H1 (cell line): Measurements from ENCODE around the gene CDKN2A. TPM values are rescaled to one million over a fixed set of nuclear protein-coding genes. Genes with fewer than 3 reads are reported as not detected.

Experiments used
- CTCF ChIA-PET: fragments of 300-600 bp; sonication (Branson Sonifier 250); formaldehyde crosslinking; loops from one replicate; lab custom pipeline; 2021; ENCODE audit not compliant: partially characterized antibody; lab: Charles Lee
- POLR2A ChIA-PET: fragments of 300-600 bp; sonication (Branson Sonifier 250); formaldehyde crosslinking; loops from one replicate; lab custom pipeline; 2021; ENCODE audit warnings: inconsistent platforms; ENCODE audit not compliant: partially characterized antibody; lab: Charles Lee
- DNase-seq, 2 experiments: peaks; one replicate each; pipeline versions ENCODE4 v3.0.0 to v3.0.0-alpha.2; 2010 to 2022; ENCODE audit warnings: low spot score in 2 of 2, low read depth in 1 of 2, mixed read lengths in 1 of 2
- FAIRE-seq: peaks from 2 replicates; lab custom pipeline; 2011; peaks lifted over from hg19 to GRCh38; lab: Jason Lieb, UNC
- H2AFZ ChIP-seq: 2 replicates; pipeline ENCODE4 v1.8.1; 2012; ENCODE audit warnings: low read length, inconsistent platforms
- H2AK5ac ChIP-seq: 2 replicates; pipeline ENCODE4 v1.6.1; 2013; ENCODE audit warnings: low read depth, low read length
- H2BK120ac ChIP-seq: replicated peaks from 2 replicates; pipeline ENCODE3; 2013; ENCODE audit warnings: low read depth, low read length, inconsistent platforms
- H2BK12ac ChIP-seq: 2 replicates; pipeline ENCODE4 v1.6.1; 2013; ENCODE audit warnings: low read depth, low read length
- H2BK15ac ChIP-seq: 2 replicates; pipeline ENCODE4 v1.6.1; 2013; ENCODE audit warnings: low read length
- H2BK20ac ChIP-seq: 2 replicates; pipeline ENCODE4 v1.6.1; 2013; ENCODE audit warnings: low read length
- H2BK5ac ChIP-seq: 2 replicates; pipeline ENCODE4 v1.6.1; 2013; ENCODE audit warnings: low read depth, low read length
- H3K14ac ChIP-seq: 2 replicates; pipeline ENCODE4 v1.6.1; 2013; ENCODE audit warnings: inconsistent platforms; ENCODE audit not compliant: insufficient read length
- H3K18ac ChIP-seq: 2 replicates; pipeline ENCODE4 v1.6.1; 2013; ENCODE audit warnings: low read length; ENCODE audit errors: extremely low read depth
- H3K23ac ChIP-seq: 2 replicates; pipeline ENCODE4 v1.6.1; 2013; ENCODE audit warnings: inconsistent platforms; ENCODE audit not compliant: insufficient read length
- H3K23me2 ChIP-seq: 2 replicates; pipeline ENCODE4 v1.6.1; 2013; ENCODE audit warnings: low read depth, low read length
- H3K27ac ChIP-seq: 2 replicates; pipeline ENCODE4 v1.6.1; 2011; ENCODE audit warnings: low read depth, low read length, inconsistent platforms
- H3K27me3 ChIP-seq, 4 experiments: replicated peaks in 1 of 4; 1 replicate in 1 of 4; 2 replicates in 3 of 4; pipeline versions ENCODE4 v1.6.1 to v1.8.1; 2011 to 2013; ENCODE audit warnings: low read length in 3 of 4, mild to moderate bottlenecking in 3 of 4, inconsistent platforms in 2 of 4, mixed read lengths in 2 of 4, moderate library complexity in 1 of 4; ENCODE audit not compliant: control insufficient read depth in 3 of 4, insufficient read depth in 3 of 4; ENCODE audit errors: extremely low read depth in 1 of 4
- H3K36me3 ChIP-seq, 4 experiments: 2 replicates each; pipeline versions ENCODE4 v1.6.1 to v1.8.1; 2011 to 2013; ENCODE audit warnings: mild to moderate bottlenecking in 4 of 4, low read length in 3 of 4, moderate library complexity in 2 of 4, control low read depth in 1 of 4, inconsistent platforms in 1 of 4; ENCODE audit not compliant: insufficient read depth in 4 of 4, control insufficient read depth in 2 of 4
- H3K4ac ChIP-seq: replicated peaks from 2 replicates; pipeline ENCODE3; 2013; ENCODE audit warnings: low read length, low read depth, mixed read lengths, inconsistent platforms; ENCODE audit not compliant: insufficient read length
- H3K4me1 ChIP-seq, 4 experiments: replicated peaks in 1 of 4; 1 replicate in 1 of 4; 2 replicates in 3 of 4; pipeline versions ENCODE4 v1.6.1 to v1.8.1; 2011 to 2013; ENCODE audit warnings: low read length in 3 of 4, inconsistent platforms in 2 of 4, mixed read lengths in 1 of 4; ENCODE audit not compliant: insufficient read depth in 4 of 4, control insufficient read depth in 3 of 4
- H3K4me2 ChIP-seq, 2 experiments: 2 replicates each; pipeline versions ENCODE4 v1.6.1 to v1.8.1; 2011 to 2013; ENCODE audit warnings: low read depth in 2 of 2, low read length in 2 of 2, control low read depth in 1 of 2, inconsistent platforms in 1 of 2, mild to moderate bottlenecking in 1 of 2; ENCODE audit not compliant: insufficient read depth in 1 of 2
- H3K4me3 ChIP-seq, 4 experiments: fragments of 200-600, 300-600 bp in 1 of 4; sonication (generic), shearing (Covaris generic), sonication (Bioruptor Twin) in 1 of 4; 2 replicates each; pipeline versions ENCODE4 v1.5.1 to v1.8.1; 2011 to 2016; ENCODE audit warnings: low read length in 4 of 4, low read depth in 3 of 4, control low read depth in 2 of 4, inconsistent platforms in 2 of 4, mild to moderate bottlenecking in 2 of 4, mixed read lengths in 1 of 4, moderate library complexity in 1 of 4; ENCODE audit not compliant: insufficient read depth in 2 of 4; ENCODE audit errors: extremely low read depth in 1 of 4
- H3K56ac ChIP-seq: replicated peaks from 2 replicates; pipeline ENCODE3; 2013; ENCODE audit warnings: low read depth, mild to moderate bottlenecking, mixed read lengths, low read length, inconsistent platforms; ENCODE audit not compliant: insufficient read length
- H3K79me1 ChIP-seq: 2 replicates; pipeline ENCODE4 v1.6.1; 2013; ENCODE audit warnings: low read depth, low read length, control low read depth
- H3K79me2 ChIP-seq, 2 experiments: 2 replicates each; pipeline versions ENCODE4 v1.6.1 to v1.8.1; 2012 to 2013; ENCODE audit warnings: low read length in 2 of 2, mild to moderate bottlenecking in 2 of 2, inconsistent platforms in 1 of 2; ENCODE audit not compliant: insufficient read depth in 2 of 2, control insufficient read depth in 1 of 2
- H3K9ac ChIP-seq, 4 experiments: replicated peaks in 1 of 4; 1 replicate in 1 of 4; 2 replicates in 3 of 4; pipeline versions ENCODE4 v1.6.1 to v1.8.1; 2011 to 2013; ENCODE audit warnings: low read depth in 3 of 4, low read length in 3 of 4, control low read depth in 2 of 4, mild to moderate bottlenecking in 2 of 4, moderate library complexity in 2 of 4, inconsistent platforms in 1 of 4; ENCODE audit errors: extremely low read depth in 1 of 4
- H3K9me3 ChIP-seq, 2 experiments: 2 replicates each; pipeline versions ENCODE4 v1.6.1 to v1.8.1; 2012 to 2013; ENCODE audit warnings: mild to moderate bottlenecking in 2 of 2, moderate library complexity in 2 of 2, control low read depth in 1 of 2, inconsistent platforms in 1 of 2, low read depth in 1 of 2, low read length in 1 of 2, mixed read lengths in 1 of 2; ENCODE audit not compliant: insufficient read depth in 2 of 2
- H4K20me1 ChIP-seq, 2 experiments: replicated peaks in 1 of 2; 2 replicates each; pipeline versions ENCODE3 to v1.8.1; 2011 to 2013; ENCODE audit warnings: inconsistent platforms in 2 of 2, low read length in 2 of 2, mild to moderate bottlenecking in 1 of 2; ENCODE audit not compliant: insufficient read depth in 2 of 2, control insufficient read depth in 1 of 2
- H4K5ac ChIP-seq: 2 replicates; pipeline ENCODE4 v1.6.1; 2013; ENCODE audit warnings: low read length, low read depth, mixed read lengths, inconsistent platforms; ENCODE audit not compliant: insufficient read length
- H4K8ac ChIP-seq: 2 replicates; pipeline ENCODE4 v1.8.0; 2013; ENCODE audit warnings: mild to moderate bottlenecking, moderate library complexity, low read length, inconsistent platforms; ENCODE audit not compliant: insufficient read depth; ENCODE audit errors: extremely low read depth
- H4K91ac ChIP-seq: replicated peaks from 2 replicates; pipeline ENCODE3; 2013; ENCODE audit warnings: low read length, mixed read lengths, inconsistent platforms; ENCODE audit not compliant: insufficient read length
- CHD1 ChIP-seq: IDR thresholded peaks from 2 replicates; pipeline ENCODE4 v1.6.1; 2012; ENCODE audit warnings: low read depth, low read length, improper control_type of control experiment
- GTF2F1 ChIP-seq: IDR thresholded peaks from 2 replicates; pipeline ENCODE4 v1.6.1; 2012; ENCODE audit warnings: low read depth, low read length, improper control_type of control experiment, borderline replicate concordance
- WGBS, 2 experiments: shearing (Covaris generic) in 1 of 2; methylation state at CpG; one replicate each; pipeline versions ENCODE4 v1.1.6 to v1.1.7; 2013 to 2015; ENCODE audit warnings: low lambda C conversion rate in 2 of 2, mixed read lengths in 2 of 2, inconsistent platforms in 1 of 2, low coverage in 1 of 2, missing lambda C conversion rate in 1 of 2; ENCODE audit not compliant: insufficient replicate concordance in 2 of 2, insufficient coverage in 1 of 2, insufficient read length in 1 of 2; ENCODE audit errors: extremely low coverage in 1 of 2, missing lambda C conversion rate in 1 of 2; 5-methylcytosine and 5-hydroxymethylcytosine counted together
- polyA plus RNA-seq, 7 experiments: library from polyadenylated mRNA; depleted of rRNA in 3 of 7; stranded (reverse) in 5 of 7; unstranded in 2 of 7; fragments of >200 nt in 5 of 7; fragments of 200-250 nt in 2 of 7; gene quantifications; 1 replicate in 5 of 7; 2 replicates in 1 of 7; 4 replicates in 1 of 7; pipeline versions ENCODE4 v1.2.1 to v1.2.3, GENCODE V29; 2011 to 2013; ENCODE audit warnings: missing spikeins in 2 of 7, mixed read lengths in 2 of 7
- total RNA-seq: library from RNA; stranded (reverse); fragmentation: NEBNext Ultra II Directional; extraction: Animal tissue kit (Norgen Biotek cat#: 25700); gene quantifications from 2 replicates; pipeline ENCODE4 v1.2.1, GENCODE V29; 2021

The CDKN2A gene
- total and polyA plus RNA-seq, 2 of the 8 experiments (the other 6 are each of a cell fraction or from before 2014, with no cell fraction given): 0.51 to 0.73 TPM

DNA sequence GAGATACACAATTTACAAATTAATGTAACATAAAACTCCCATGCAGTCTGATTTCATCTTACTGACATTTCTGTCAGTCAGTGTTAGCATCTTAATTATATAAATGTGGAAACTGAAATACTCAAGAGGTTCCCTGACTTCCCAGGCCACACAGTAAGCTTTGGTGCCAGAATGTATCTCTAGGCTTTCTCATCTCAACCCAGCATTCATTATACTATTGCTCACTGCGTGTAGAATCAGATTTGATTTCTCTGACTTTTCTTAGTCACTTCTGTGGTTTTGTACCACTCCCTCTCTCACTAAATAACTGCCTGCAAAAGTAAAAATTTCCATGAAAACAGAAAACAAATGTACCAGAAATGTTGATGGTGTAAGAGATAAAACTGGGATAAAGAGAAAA is 46.6 kb upstream of the CDKN2A start:
- H3K23ac ChIP-seq: no peak overlapping the region
- DNase-seq: no peak
- no peak overlapping the region for H2BK5ac ChIP-seq
- no peaks in the 10 kb centered on the region for H3K36me3 ChIP-seq
- H2AFZ ChIP-seq: no peak overlapping the region
- H3K79me1 ChIP-seq: no peaks in the 10 kb centered on the region
- POLR2A ChIA-PET: interaction anchor here (0.6 kb wide), 1 partner anchor 76 kb away, joined by 3 read pairs; no protein-coding TSS in a partner anchor
- H4K8ac ChIP-seq: no peak overlapping the region
- no peak for FAIRE-seq
- no peak overlapping the region for H3K4me2 ChIP-seq
- no peak overlapping the region for H2AK5ac ChIP-seq
- TF ChIP-seq CHD1 (no peak), GTF2F1 (no peak)
- TF ChIP-seq, all 59 proteins: peak for 0
- H3K9me3 ChIP-seq: no peaks in the 10 kb centered on the region
- H3K4ac ChIP-seq: no peak overlapping the region
- no peaks in the 10 kb centered on the region for H3K79me2 ChIP-seq
- WGBS, 2 experiments: 95% methylated on average over 1 of the region's 1 CpG; no CpG with 5 or more reads in 1 of the 2 experiments
- H3K14ac ChIP-seq: no peak overlapping the region
- CTCF ChIA-PET: interaction anchor here (0.6 to 4.7 kb wide), 8 partner anchors 8 to 227 kb away, joined by 3 to 32 read pairs (median 7); partner anchors contain the start of gene CDKN2B
- peaks cover 0 to 4% (median 0%) of the 10 kb centered on the region in 4 experiments; a peak in 1 of 7 replicates for H3K4me1 ChIP-seq
- no peak overlapping the region for H4K5ac ChIP-seq
- no peak overlapping the region for H3K27ac ChIP-seq
- no peak overlapping the region for H3K18ac ChIP-seq
- H2BK15ac ChIP-seq: no peak overlapping the region
- H3K23me2 ChIP-seq: no peaks in the 10 kb centered on the region
- H3K27me3 ChIP-seq: no peaks in the 10 kb centered on the region
- no peak overlapping the region for H3K56ac ChIP-seq
- no peak overlapping the region for H2BK120ac ChIP-seq
- H3K4me3 ChIP-seq: no peak overlapping the region
- H4K20me1 ChIP-seq: no peaks in the 10 kb centered on the region
- no peak overlapping the region for H2BK12ac ChIP-seq
- no peak overlapping the region for H4K91ac ChIP-seq
- no peak overlapping the region for H3K9ac ChIP-seq
- no peak overlapping the region for H2BK20ac ChIP-seq
